GM20431 (cell line): ENCODE measurements around the gene PGA5.
"Not testable (repeated sequence)": the region's sequence is repeated elsewhere in the genome, so short reads cannot be mapped to it uniquely, and the experiment has no call there.

ENCODE experiments used
- in situ Hi-C: fragments of 300-500 bp; cut with MseI, MboI; formaldehyde crosslinking; loops from one replicate; pipeline ENCODE4 v1.15.0; 2020; ENCODE audit warnings: low sequenced_read_pairs; ENCODE audit not compliant: unreplicated experiment

Gene PGA5

DNA sequence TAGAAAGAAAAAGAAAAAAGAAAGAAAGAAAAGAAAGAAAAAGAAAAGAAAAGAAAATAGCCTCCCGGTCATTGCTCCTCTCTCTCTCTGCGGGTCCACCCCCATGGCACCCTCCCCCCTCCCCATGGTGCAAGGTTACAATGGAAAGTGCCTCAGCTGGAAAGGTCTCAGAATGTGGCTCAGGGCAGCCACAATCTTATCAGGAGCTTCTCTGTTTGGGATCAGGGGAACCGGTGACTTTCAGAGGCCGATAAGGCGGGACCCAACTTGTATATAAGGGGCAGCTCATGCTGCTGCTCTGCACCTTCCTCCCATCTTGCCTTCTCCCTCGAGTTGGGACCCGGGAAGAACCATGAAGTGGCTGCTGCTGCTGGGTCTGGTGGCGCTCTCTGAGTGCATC lies at the start of gene PGA5:
Gene PGA5, plus strand, starts transcription at position 301 of the 400 bp plus-strand sequence. Its CDS starts 52 bp downstream, at position 353.
- in situ Hi-C loops: not testable (repeated sequence)

DNA sequence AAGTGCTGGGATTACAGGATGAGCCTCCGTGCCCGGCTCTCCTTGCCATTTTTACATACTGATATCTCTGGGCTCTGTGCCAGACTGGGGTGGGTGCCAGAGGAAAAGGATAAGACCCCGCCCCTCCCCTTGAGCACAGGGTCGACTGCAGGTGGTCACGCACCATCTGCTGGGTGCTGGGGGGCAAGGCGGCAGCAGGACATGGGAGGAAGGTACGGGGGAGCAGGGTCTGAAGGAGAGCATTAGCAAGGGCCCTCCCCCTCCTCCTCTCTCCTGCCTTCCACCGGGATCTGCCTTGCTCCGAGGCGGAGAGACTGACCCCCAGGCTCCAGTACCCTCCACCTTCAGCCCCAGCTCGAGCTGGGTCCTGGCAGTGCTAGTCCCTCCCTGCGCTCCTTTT lies 47.4 kb upstream of the PGA5 start:
- in situ Hi-C loops: loop anchor here (10.0 to 25.0 kb wide), 2 partner anchors 61 to 356 kb away; partner anchors contain the start of gene CCDC86

DNA sequence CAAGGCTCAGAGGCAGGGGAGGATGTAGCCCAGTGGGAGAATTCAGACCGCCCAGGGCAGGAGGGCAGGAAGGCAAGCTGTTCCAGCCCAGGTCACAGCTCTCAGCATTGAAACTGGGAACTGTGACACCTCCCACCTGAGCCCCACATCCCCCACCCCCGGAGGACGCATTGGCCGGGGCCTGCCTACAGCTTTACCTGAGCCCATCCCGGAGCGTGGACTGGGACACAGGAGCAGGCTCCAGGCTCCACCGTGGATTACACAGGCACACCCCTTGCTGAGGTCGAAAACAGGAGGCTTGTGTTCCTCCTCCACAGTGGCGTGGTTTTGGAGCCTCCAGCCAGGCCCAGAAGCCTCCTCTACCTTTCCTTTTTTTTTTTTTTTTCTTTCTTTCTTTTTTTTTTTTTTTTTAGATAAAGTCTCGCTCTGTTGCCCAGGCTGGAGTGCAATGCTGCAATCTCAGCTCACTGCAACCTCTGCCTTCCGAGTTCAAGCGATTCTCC lies 46.8 kb upstream of the PGA5 start:
- in situ Hi-C loops: loop anchor here (10.0 to 25.0 kb wide), 2 partner anchors 61 to 357 kb away; partner anchors contain the start of gene CCDC86

DNA sequence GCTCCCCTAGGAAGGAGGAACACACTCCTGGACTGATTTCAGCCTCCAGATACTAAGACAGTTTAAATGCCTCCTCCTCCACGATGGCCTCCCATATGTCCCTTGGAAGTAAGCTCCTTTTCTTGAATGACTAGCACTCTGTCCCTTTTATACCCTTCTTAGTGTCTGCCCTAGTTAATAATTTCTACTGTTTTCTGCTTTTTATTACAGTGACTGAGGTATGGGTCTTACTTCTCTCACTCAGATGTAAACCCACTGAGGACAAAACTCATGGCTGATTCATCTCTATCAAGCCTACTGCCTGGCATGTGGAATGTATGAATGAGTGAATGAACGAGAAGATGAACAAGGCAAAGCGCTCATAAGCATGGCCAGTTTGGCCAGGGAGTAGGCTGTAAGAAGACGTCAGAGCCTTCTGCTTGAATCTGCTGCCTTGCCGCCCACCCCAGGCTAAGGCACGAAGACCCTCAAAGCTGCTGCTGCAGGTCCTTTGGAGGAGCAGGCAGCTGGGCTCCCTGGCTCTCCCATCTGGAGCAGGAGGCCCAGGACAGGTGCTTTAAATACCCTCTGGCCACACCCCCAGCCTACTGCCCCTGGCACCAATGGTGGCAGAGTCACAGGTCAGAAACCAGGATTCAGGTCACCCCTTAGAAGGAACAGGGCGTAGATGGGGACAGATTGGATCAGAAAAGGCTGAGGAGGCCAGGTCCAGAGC lies 45.8 kb upstream of the PGA5 start:
- in situ Hi-C loops: loop anchor here (10.0 to 25.0 kb wide), 2 partner anchors 60 to 358 kb away; partner anchors contain the start of gene CCDC86

DNA sequence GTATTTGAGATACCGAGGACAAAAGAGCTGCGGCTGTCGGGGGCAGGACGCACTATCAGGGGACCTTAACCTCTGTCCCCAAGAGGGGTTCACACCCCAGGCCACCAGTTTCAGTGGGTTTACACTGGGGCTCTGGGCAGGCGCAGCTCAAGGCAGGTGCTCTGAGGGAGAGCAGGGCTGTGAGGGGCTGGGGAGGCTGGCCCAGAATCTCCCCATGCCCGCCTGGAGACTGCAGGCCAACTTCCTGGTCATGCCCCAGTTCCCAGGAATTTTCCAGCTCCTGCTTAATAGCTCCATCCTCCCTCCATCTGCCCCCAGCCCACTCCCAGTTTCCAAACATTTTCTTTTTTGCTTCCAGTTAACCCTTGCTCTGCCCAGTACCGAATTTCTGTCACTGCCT lies 45.3 kb upstream of the PGA5 start:
- in situ Hi-C loops: loop anchor here (10.0 to 25.0 kb wide), 2 partner anchors 59 to 358 kb away; partner anchors contain the start of gene CCDC86

DNA sequence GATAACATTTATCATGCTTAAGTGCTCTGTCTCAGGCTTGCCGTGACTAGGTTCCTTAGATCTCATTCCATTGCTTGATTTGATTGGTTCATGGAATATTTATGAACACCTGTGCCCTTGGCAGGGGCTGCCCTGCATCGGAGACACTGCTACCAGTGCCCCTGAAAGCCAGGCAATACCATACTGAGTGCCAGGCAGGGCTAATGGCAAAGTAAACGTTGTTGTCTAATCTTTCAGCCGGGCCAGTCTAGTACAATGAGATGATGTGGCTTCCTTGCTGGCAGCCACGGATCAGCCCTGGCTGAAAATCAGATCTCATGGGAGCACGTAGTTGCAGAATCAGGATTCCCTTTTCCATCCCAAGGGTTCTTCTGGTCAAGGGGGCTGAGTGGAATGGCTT lies 42.6 kb upstream of the PGA5 start:
- in situ Hi-C loops: loop anchor here (10.0 to 25.0 kb wide), 2 partner anchors 56 to 361 kb away; partner anchors contain the start of gene CCDC86

DNA sequence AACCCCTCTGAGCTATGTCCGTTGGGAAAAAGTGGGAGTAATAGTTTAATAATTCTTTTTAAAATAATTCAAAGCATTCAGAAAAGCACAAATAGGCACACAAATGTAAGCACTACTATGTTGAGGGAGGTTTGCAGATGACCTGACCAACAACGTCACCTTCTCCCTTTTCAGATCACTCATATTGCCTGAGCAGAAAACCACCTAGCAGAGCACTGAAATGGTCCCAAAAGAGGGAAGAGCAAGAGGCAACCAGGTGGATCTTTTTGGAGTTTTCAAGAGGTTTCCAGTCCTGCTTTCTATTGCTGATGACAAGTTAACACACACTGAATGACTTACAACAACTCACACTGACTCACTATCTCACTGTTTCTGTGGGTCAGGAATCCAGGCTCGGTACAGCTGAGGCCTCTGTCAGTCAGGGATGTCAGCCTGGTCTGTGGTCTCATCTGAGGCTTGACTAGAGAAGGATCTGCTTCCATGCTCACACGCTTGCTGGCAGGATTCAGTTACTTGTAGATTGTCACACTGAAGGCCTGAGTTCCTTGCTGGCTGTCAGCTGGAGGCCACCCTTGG lies 41.9 kb upstream of the PGA5 start:
- in situ Hi-C loops: loop anchor here (10.0 to 25.0 kb wide), 2 partner anchors 56 to 362 kb away; partner anchors contain the start of gene CCDC86

DNA sequence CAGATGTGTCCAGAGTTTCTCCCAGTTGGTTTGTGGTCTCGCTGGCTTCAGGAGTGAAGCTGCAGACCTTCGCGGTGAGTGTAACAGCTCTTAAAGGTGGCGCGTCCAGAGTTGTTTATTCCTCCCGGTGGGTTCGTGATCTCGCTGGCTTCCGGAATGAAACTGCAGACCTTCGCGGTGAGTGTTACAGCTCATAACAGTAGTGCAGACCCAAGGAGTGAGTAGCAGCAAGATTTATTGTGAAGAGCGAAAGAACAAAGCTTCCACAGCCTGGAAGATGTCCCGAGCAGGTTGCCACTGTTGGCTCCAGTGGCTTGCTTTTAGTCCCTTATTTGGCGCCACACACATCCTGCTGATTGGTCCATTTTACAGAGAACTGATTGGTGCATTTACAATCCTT lies 39.5 kb upstream of the PGA5 start:
- in situ Hi-C loops: no loop called here

DNA sequence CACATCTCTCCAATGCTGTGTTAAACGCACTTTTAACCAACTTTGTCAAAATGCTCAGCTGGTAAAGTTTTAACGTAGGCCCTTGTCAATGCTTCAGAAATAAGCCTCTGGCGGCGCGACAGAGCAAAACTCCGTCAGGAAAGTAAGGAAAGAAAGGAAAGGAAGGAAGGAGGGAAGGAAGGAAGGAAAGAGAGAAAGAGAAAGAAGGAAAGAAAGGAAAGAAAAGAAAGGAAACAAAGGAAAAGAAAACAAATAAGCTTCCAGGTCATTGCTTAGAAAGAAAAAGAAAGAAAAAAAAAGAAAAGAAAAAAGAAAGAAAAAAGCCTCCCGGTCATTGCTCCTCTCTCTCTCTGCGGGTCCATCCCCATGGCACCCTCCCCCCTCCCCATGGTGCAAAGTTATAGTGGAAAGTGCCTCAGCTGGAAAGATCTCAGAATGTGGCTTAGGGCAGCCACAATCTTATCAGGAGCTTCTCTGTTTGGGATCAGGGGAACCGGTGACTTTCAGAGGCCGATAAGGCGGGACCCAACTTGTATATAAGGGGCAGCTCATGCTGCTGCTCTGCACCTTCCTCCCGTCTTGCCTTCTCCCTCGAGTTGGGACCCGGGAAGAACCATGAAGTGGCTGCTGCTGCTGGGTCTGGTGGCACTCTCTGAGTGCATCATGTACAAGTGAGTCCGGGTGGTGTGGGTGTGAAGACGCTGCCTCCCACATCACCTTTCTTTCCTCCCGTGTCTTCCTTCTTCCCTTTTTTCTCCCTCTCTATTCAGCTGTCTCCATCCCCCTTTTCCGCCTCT lies 37.8 kb upstream of the PGA5 start, which contains the start of gene PGA3:
Gene PGA3, plus strand, starts transcription at position 566 of the 797 bp plus-strand sequence. Its CDS starts 50 bp downstream, at position 616.
- in situ Hi-C loops: not testable (repeated sequence)

DNA sequence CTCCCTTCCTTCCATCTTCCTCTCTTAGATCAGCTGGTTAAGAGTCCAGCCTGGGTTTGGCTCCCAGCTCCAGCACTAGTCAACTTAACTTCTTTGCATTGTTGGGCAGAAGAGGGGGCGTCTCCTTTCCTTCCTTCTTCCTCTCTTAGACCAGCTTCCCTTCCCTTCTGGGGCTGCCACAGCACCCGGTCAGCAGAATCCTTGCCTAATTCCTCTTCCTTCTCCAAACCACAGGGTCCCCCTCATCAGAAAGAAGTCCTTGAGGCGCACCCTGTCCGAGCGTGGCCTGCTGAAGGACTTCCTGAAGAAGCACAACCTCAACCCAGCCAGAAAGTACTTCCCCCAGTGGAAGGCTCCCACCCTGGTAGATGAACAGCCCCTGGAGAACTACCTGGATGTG lies 37.1 kb upstream of the PGA5 start:
- in situ Hi-C loops: not testable (repeated sequence)

DNA sequence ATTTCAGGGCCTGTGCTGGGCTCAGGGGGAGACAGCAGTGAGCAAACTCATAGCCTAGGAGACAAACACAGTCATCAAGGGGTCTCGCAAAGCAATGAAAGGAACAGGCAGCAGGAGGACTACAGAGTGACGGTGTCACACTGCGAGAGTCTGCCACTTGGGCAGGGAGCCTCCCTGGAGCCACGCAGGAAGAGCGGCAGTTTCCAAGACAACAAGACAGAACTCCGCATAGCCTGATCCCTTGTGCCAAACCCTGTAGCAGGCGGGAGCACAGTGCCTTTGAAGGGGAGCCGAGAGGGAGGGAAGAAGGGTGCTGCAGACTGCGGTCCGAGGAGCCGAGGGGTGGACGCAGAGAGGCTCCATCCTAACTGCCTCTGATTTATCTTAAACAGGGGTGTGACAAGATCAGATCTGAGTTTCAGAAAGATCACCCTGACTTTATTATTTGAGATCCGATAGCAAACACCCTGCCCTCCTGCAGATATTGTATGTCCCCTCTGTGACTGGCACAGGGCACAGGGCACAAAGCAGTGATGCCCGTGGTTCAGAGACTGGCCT lies 36.4 kb upstream of the PGA5 start:
- in situ Hi-C loops: not testable (repeated sequence)

DNA sequence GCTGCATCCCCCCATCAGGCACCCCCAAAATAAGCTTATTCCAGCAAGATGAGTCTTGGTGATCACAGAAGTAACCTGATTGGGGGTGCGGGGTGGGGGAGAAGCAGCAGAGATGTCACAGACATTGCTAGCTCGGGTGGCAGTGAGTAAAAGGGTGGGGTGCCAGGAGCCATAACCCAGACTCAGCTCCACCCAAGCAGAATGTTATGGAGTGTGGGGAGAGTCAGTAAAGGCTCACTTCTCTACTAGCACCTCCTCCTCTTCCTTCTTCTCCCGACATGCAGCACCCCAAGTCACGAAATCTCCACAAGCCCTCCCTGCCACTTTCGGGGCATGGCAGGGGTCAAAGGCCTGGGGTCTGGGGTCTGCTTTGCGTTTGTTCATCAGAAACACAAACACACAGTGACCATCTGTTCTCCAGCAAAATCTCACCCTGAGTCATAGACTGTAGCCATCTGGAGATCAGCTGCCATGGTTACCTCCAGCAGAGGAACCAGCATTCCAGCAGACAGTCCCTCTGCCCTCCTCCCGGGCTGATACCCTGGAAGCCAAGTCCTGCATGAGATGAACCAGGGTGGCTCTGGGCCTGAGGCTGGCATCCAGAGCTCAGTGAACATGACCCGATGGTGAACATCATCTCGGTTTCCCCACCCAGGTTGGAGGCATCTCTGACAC lies 33.2 kb upstream of the PGA5 start:
- in situ Hi-C loops: not testable (repeated sequence)

DNA sequence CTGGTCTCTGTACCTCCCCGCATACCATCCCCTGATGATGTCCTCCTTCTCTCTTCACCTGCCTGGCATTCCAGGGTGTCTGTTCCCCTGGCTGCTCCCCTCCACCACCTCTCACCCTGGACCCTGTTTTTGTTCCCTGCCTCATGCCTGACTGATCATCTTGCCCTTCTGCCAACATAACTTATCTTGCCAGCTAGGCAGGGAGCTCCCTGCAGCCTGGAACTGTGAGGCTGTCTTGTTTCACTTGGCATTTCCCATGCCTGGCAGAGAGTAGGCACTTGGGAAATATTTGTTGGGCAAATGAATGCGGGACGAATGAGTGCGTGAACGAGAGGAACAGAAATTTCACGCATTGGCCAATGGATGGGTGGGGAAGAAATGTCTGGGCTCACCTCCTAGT lies 30.3 kb upstream of the PGA5 start:
- in situ Hi-C loops: not testable (repeated sequence)

DNA sequence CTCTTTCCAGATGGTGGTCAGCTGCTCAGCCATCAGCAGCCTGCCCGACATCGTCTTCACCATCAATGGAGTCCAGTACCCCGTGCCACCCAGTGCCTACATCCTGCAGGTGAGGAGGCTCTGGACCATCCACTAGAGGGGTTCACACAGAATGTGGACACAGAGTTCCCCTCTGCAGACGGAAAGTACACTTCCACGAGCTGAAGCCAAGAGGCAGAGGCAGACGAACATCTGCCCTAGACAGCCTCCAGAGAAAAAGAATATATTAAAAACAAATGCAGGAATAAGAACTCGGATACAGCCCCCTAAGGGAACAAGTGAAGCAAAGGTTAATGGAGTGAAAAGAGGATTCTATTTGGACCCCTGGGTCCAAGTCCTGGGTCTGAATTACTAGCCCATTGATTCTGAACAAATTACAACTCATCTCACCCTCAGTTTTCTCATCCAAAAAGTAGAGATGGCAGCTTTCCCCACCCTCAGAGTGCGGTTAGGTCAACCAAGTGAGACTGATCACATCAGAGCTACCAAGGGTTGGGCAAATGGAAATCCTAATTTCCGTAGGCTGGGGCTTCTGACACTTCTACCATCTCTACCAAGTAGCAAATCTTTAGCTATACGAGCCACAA lies 29.5 kb upstream of the PGA5 start:
- in situ Hi-C loops: not testable (repeated sequence)

DNA sequence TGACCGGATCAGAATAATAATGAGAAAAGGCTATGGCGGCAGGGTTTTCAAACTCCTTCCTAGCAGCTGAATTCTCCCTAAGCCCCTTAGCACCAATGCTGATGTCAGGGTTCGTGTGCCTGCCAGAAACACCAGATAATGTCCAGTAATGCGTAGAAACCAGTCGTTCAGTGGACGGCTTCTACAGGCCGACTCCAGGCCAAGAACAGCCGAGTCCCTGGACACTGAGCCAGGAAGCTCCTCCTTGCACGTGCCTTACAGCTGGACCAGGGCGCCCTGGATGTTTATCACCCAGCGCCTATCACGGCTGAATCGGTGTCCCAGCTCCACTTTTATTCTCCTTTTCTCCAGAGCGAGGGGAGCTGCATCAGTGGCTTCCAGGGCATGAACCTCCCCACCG lies 28.8 kb upstream of the PGA5 start:
- in situ Hi-C loops: not testable (repeated sequence)

DNA sequence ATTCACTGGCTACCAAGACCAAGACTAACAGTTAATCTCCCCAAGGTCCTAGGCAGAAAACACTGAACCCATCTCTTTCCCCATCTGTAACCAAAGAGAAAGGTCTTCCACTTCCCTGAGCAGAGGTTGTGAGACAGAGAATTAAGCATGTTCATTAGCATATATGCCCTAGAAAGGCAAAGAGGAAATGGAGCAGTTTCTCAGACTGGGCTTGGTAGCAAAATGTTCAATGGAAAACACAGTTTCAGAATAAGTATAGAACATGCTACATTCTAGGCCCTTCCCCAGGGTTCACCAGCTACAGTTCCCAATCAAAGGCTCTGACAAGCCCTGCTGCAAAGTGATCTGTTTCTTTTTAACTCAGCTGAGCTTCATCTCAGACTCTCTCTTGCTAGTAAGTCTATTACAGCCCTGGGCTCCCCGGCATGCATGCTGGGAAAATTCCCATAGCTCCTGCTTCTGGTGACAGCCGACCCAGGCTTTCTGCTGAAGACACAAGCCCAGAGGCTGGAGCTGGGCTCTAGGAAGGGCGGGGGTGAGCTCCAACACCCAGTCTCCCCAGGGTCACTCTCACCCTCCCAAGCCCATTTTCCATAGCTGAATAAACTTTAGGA lies 27.2 kb upstream of the PGA5 start:
- in situ Hi-C loops: not testable (repeated sequence)

DNA sequence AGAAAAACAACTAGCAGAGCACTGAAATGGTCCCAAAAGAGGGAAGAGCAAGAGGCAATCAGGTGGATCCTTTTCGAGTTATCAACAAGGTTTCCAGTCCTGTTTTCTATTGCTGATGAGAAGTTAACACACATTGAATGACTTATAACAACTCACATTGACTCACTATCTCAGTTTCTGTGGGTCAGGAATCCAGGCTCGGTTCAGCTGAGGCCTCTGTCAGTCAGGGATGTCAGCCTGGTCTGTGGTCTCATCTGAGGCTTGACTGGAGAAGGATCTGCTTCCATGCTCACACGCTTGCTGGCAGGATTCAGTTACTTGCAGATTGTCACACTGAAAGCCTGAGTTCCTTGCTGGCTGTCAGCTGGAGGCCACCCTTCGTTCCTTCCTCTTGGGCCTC lies 22.7 kb upstream of the PGA5 start:
- in situ Hi-C loops: not testable (repeated sequence)

DNA sequence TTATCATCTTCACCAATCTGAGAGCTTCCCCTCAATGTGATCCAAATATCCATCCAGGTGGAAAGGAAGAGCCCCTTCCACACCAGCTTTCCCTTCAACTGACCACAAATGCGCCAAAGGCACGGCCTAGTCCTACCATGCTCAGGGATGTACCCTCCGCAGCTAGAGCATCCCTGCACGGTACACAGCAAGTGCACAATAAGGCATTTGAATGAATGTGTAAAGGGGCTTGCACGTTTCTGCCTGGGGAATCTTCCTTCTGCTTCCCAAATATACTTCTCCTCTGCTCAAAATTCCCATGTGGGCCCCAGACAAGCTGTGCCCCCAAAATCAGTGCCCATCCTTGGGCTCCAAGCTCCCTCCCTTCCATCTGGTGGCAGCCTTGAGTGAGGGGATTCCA lies 22.0 kb upstream of the PGA5 start:
- in situ Hi-C loops: not testable (repeated sequence)

DNA sequence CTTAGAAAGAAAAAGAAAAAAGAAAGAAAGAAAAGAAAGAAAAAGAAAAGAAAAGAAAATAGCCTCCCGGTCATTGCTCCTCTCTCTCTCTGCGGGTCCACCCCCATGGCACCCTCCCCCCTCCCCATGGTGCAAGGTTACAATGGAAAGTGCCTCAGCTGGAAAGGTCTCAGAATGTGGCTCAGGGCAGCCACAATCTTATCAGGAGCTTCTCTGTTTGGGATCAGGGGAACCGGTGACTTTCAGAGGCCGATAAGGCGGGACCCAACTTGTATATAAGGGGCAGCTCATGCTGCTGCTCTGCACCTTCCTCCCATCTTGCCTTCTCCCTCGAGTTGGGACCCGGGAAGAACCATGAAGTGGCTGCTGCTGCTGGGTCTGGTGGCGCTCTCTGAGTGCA lies 18.9 kb upstream of the PGA5 start, which contains the start of gene PGA4:
Gene PGA4, plus strand, starts transcription at position 301 of the 400 bp plus-strand sequence. Its CDS starts 54 bp downstream, at position 355.
- in situ Hi-C loops: not testable (repeated sequence)
